Choroid plexus epithelial cell (primary cell): ENCODE data around the gene ASTN2.

Experiments
- DNase-seq: peaks from one replicate; pipeline ENCODE4 v3.0.0-alpha.2; 2010; ENCODE audit warnings: low read depth
- H3K4me3 ChIP-seq: 2 replicates; pipeline ENCODE4 v1.5.1; 2011; ENCODE audit warnings: low read depth, mild to moderate bottlenecking, control low read depth, low read length, moderate library complexity
- CTCF ChIP-seq: conservative IDR thresholded peaks from 2 replicates; pipeline ENCODE4 v1.5.1; 2011; ENCODE audit warnings: low read depth, mild to moderate bottlenecking, control low read depth, inconsistent platforms, low read length, moderate library complexity

The ASTN2 gene

DNA sequence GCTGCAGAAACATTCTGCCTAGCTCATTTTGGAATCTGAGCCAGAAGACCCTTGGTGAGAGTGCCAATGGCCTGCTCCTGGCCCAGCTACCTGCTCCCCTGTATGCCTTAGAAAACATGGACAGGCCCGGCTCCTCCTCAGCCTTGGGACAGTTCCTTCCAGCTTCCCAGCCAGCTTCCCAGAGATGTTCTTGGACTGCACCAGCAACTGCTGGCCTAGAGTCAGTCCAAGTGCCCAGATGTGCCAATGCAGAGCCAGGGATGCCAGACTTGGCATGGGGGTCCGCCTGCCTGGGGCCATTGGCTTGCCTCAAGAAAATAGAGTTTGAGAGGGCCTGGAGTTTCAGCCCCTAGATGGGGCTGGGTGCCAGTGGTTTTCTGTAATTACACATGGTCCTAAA, 870.0 kb downstream of the ASTN2 start:
- H3K4me3 ChIP-seq = no peak overlapping the region
- TF ChIP-seq CTCF = no peak
- DNase-seq = no peak

DNA sequence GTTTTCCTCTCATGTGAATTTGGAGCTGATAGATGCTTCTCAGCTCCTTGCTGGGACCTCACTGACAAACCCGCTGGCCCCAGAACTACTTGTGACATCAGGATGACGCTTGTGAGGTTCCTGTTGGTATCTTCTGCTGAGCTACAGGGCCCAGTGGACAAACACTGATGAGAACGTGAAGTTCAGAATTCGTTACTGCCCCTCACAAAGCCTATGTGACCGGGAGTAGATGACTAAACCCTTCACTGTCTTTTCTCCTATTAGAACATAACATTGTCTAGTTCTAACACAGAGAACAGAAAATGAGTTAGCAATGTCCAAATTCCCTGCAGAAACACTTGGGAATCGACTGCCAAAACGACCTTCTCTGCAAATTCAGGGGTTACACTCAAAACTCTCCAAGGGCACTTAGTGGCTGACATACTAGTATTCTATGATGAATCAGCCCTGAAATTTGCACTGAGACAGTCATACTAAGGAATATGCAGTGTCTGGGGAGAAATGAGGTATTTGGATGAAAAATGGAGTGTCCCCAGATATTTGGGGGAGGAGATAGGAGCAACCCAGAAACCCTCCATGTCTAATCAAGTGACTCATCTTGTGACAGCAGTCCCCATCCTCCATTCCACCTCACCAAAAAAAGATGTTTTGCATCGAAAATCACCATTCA, 871.0 kb downstream of the ASTN2 start:
- TF ChIP-seq CTCF = no peak
- DNase-seq = peak; percentile 84

DNA sequence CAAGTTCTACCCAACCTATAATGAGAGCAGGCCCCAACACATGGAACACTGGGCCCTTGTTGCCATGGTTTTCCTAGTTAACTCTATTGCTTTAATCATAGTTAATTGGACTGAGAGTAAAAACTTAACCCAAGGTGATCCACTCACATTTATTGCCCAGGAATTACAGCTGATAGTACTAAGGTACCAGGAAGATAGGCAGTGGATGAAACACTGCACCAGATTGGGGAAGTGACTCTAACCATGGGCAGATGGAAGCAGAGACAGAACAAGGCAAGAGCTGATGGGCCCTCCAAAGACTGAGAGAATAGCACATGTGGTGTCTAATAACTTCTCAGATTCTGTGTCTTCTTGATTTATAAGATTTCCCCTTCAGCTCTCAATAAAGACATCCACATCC, 873.5 kb downstream of the ASTN2 start:
- no peak for DNase-seq
- no peak overlapping the region for H3K4me3 ChIP-seq
- no peak for TF ChIP-seq CTCF

More for the DNA sequence above, 871.0 kb downstream of the ASTN2 start:
- no peak overlapping the region for H3K4me3 ChIP-seq

GRCh38 chr9:116539549-116539948, 875.3 kb downstream of the ASTN2 start:
- DNase-seq = peak; percentile 48

GRCh38 chr9:116525611-116526010, 889.2 kb downstream of the ASTN2 start:
- no peak for DNase-seq
- no peak overlapping the region for H3K4me3 ChIP-seq
- TF ChIP-seq CTCF = no peak

More at GRCh38 chr9:116539549-116539948, 875.3 kb downstream of the ASTN2 start:
- H3K4me3 ChIP-seq = no peak overlapping the region
- no peak for TF ChIP-seq CTCF

- DNase-seq = no peak
- H3K4me3 ChIP-seq = no peak overlapping the region
- TF ChIP-seq CTCF = no peak
Measured at GRCh38 chr9:116524778-116525470, 889.9 kb downstream of the ASTN2 start.

GRCh38 chr9:116520218-116520617, 894.6 kb downstream of the ASTN2 start:
- no peak for DNase-seq
- no peak overlapping the region for H3K4me3 ChIP-seq
- TF ChIP-seq CTCF = no peak
